GM19467 (cell line): ENCODE results near the gene NOS3.

Experiments
- ATAC-seq: cut with Tn5 transposase; IDR thresholded peaks from one replicate; pipeline ENCODE4 v1.9.1; 2021; ENCODE audit warnings: mild to moderate bottlenecking, moderate library complexity; ENCODE audit not compliant: unreplicated experiment

NOS3 gene

DNA sequence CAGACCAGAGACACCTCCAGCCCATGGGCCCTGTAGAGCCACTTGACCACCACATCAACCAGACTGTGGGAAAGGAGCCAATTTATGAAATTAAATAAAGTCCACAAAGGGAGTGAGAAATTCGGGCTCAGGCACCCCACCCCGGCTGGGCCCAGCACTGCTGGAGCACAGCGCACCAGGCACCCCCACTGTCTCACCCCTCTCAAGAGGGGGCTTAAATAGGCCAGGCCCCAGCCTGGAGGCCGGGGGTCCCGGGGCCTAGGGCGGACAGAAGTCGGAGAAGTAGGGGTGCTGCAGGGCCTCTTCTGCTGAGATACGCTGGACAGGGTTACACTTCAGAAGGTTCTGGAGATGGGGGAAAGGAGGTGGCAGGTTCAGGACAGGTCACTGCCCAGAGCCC lies 62.9 kb downstream of the NOS3 start:
- ATAC-seq: no peak

DNA sequence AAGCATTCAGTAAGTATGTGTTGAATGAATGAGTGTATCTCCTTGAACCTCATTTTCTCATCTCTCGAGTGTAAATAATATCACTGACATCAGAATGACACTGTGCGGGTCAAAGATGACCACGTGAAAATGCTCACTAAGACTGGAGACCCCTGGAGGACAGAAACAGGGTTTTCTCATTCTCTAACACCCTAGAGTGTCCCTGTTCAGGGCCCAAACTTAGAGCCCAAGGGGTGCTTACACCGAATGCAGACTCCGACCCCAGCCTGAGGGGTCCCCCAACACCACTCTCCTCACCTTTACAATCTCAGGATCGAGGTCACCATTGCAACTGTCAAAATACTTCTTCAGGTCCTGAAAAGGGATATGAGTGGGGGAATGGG lies 65.5 kb downstream of the NOS3 start:
- ATAC-seq: no peak

DNA sequence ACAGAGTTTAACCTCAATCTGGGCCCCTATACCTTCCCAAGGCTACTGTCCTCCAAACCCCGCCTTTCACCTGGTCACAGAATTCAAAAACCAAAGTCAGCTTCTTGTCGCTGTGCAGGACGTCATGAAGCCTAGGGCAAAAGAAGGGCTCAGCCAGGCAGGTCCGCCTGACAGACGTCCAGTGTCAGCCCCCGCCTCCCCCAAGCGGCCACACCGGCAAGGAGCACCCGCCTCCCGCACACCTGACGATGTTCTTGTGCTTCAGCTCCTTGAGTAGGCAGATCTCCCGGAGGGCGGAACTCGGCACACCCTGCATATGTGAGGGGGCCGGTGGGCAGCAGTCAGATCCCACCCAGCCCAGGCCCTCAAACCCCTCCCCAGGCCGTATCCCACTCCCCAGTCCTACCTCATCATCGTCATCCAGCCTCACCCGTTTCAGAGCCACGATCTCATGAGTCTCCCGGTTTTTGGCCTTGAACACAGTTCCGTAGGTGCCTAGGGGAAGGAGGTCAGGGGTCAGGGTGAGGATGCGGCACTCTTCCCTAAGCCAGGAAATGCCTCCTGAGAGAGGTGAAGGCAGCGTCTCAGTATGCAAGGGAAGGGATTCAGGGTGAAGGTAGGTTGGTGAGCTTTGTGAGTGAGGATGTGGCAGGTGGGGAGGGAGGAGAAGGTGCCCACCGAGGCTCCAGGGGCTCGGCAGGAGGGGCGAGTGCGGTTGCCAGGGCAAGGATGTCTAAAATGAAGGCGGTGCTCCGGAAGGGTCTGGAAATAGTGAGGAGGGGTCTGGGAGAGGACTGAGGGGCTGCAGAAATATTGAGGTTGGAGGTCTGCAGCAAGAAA lies 66.1 kb downstream of the NOS3 start:
- no peak for ATAC-seq

DNA sequence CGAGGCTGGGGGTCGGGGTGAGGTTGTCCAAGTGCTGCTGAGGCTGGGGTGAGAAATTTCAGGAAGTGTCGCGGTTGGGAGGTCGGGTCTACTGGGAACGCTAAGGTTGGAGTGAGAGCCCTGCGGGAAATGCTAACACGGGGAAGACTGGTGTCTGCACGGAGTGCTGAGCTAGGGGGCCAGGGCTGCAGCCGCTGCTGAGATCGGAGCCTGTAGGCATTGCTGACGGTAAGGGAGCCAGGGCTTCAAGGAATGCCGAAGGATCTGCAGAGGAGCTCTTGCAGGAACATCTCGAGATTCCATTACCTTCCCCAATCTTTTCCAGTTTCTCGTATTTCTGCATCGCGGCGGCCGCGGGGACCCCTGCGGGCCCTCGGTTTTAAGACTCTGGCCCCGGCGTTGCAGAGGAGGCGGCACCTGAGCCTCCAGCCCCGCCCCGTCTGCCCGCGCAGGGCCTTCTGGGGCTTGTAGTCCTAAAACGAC lies 66.7 kb downstream of the NOS3 start, which contains the start of gene CDK5:
Gene CDK5 (minus strand): TSS at position 392 of the 483 bp plus-strand sequence. CDS start 49 bp downstream, at position 343.
- peak; percentile 13 for ATAC-seq

DNA sequence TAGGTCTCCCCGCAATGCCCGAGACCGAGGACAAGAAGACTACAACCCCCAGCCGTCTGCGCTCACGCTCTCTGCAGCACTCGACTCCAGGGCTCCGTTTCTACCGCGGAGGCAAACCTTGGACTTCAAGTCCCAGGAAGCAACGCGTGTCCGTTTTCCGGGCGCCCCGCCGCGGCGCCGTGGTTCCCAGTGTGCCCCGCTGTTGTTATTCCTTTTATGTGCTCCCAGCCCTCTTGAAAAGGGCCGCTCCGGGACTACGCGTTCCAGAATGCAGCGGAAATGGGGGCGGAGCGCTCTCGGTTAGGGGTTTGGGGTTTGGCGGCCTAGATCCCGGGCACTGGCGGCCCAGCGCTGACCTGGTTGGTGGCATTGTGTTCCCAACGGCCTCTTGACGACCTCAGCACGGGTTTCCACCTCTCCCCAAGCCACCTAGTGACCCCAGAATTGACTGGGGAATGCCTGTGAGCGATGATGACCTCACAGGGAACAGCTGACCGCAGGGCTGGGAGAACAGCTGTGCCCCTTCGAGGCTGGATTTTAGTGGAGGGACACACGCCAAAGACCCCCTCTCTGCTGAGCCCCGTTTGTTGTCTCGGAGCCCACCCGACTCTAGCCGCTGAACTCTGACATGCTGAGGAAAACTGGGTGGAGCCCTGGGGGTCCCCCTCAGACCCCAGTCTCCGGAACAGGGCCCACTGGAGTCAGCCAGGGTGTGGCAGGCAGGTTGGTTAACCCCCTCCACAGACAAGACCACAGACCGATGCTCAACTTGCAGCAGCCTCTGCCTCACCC lies 67.4 kb downstream of the NOS3 start:
- ATAC-seq: peak; percentile 86

DNA sequence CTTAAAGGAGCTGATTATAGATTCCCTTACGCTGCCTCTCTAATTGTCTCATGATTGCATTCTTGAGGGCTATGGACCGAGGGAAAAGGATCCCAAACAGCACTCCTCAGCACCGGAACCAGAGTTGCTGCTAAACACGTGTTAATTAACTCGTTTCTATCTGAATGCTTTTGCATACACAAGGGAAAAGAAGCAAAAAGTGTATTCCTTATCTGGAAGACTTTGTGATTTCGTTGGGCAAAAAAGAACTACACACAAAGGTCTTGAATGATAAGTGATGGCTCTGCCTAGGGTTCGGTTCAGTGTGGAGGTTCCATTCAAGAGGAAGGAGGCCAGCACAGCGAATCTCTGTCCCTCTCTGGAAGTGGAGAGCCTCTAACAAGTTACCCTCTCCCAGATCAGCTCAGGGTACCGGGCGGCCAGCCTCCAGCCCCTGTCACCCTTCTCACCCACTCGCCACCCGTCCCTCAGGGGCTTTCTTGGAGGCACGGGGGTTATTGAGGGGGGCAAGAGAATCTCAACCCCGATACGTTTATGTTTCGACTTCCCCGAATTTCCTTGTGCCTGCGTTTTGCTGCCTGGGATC lies 68.1 kb downstream of the NOS3 start:
- no peak for ATAC-seq

DNA sequence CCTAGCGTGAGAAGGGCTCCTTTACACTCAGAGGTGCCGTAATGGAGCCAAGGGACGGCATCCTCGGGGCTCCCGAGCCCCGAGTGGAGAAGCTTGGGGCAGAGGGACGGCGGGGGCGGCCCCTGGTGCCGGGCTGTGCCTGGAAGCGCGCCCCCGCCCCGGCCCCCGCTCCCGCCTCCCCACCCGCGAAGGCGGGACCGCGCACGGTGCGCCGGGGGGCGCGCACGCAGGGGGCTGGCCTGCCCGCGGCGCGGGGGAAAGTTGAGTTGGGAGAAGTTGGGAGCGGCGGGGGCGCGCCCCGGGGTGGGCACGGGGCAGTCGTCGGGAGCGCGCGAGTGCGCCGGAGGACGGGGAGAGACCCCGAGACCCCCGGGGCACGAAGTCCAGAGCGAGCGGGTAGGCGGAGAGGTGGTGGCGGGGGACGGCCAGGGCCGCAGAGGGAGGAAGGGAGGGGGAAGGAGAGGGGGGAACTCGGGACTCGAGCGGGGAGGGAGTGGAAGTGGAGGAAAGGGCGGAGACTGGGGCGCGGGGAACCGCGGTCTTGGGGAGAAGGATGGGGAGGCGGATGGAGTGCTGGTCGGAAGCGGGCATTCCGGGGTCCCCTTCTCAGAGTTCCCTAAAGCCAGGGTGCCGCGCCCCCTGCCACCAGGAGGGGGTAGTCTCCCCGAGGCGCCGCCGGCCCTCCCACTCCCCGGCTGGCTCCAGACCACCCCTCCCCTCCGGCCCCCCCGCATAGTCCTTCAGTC lies 68.7 kb downstream of the NOS3 start, which contains the start of gene SLC4A2:
Gene SLC4A2 (plus strand): TSS at position 223 of the 746 bp plus-strand sequence. CDS start 2,399 bp downstream, outside the sequence.
- peak; percentile 24 for ATAC-seq

DNA sequence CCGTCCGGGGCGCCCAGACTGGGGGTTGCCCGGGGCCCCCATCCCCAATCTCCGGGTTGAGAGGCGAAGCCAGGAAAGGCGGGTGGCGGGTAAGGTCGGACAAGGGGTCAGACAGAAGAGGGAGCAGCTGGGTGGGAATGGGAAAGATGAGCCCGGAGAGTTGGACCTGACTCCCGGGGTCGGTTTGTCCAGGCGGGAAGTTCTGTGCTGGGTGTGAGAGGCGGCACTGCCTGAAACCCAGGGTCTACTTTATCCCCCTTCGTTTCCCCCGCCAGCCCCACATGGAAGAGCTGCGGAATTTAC lies 69.2 kb downstream of the NOS3 start:
- no peak for ATAC-seq

DNA sequence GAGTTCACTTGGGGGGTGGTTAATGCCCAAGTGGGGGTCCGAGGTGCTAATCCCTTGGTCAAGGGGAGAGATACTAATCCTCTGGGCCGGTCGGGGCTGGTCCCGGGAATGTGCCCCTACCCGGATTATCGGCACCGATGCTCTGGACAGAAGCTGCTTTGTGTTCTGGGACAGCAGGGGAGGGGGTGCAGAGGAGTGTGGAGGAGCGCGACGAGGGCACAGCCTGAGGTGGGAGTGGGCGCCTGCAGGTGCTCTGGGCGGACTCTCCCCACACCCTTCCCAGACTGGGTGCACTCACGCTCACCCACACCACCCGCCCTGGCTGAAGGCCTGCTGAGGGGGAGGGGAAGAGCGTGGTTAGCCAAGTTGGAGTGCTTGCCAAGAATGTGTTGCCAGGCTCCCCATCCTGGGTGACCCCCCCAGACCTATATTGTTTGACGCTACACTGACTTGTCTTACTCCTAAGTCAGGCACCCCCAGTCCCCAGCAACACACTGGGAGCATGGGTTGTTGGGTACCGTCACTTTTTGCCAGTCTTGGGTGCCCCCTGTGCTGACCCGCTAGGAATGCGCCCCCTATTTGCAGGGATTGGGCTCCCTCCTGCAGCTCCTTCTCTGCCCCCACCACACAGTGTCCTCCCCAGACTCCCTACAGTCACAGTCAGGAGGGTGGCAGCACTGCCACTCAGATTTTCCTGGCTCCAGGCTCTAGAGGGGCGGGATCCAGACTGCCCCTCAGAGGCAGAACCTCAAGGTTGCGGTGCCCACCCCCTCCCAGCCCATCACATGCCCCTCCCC lies 69.8 kb downstream of the NOS3 start:
- no peak for ATAC-seq

DNA sequence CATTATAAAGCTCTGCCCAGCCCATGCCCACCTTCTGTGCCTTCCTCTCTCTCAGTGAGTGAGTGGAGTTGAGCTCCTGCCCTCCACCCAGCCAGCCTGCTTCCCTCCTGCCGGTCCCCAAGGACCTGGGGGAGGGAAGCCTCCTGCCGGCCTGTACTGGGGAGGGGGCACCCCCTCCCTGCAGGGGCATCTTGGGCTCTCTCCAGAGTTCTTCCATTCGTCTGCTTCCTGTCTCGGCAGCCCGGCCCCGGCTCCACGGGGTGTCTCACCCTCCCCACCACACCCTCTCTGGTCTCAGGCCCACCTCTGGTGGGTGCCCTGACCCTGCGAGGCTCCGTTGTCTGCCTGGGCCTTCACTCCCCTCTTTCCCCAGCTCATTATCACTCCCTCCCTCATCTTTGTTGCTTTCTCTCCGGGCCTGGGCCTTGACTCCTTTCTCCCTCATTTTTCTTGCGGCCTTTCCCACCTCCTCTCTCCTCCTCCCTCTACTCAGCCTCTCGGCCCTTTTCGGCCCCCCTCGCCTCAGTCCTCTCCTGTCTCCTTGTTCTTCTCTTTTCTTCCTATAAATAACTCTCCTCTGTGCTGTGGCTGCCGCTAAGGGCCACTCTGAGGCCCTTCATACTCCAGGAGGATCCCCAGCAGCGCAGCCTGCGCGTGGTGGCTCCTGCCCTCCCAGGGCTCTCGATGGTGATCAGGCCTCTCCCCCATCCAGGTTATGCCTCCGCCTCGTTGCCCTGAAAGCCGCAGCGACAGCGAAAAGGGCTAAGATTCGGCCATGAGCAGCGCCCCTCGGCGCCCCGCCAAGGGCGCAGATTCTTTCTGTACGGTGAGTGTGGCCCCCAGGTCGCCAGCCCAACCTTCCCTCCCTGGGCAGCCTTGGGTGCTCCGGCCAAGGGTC lies 70.6 kb downstream of the NOS3 start:
- no peak for ATAC-seq

DNA sequence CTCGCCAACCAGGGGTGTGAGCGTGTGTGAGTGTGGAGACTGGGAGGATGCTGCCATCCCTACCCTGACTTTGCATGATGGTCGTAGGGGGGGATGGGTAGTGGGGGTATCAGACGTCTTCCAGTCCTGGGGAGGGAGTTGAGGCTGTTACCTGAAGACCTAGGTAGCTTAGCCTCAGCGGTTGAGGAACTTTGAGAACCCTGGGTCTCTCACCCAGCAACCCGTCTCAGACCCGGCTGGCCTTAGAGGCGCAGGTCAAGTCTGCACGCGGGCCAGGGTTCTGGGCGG lies 71.2 kb downstream of the NOS3 start:
- ATAC-seq: no peak

DNA sequence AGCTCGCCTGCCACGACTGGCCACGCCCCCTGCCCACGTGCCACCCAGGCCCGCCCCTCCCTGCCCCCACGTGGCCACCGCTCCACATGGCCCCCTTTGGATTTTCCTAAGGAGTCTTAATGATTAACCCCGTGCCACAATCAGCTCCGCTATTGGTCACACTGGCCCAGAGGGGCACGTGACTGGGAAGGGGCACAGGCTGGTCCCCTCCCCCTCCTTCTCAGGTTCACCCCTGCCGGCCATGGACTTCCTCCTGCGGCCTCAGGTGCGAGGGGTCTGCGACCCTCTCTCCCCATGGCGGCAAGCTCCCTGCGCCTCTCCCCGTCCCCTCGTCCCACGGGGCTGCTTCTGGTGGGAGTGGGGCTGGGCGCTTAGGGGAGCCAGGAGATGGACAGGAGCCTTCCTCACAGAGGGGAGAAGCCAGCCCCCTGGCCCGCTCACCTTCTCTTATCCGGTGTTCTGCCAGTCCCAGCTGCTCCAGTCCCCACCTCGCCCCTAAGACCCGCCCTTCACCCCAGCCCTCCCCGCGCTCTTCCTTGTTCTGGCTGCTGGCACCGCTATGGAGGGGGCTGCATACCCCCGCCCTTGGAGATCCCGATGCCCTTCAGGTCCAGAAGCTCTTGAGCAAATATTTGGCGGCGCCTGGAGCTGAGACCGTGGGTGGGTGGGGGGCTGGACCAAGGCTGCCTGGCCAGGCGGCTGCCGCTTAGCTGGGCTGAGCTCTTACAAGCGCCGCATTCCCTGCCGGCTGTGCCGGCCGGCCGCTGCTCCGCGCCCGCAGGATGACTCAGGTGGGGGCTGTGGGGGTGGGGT lies 71.8 kb downstream of the NOS3 start:
- ATAC-seq: no peak

DNA sequence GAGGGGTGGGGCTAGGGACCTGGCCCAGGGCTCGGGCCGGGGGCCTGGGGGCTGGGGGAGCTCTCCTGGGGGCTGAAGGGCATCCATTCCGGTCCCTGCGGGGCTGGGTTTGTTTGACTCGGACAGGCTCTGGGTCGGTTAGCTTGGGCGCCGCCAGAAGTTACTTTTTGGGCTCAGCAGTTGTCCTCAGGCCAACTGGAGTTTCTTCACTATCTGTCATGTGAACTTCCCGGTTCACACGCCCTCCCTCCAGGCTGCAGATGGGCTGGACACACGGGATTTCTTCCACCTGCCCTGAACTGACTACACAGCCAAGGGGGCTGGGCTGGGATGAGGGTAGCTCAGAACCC lies 72.4 kb downstream of the NOS3 start:
- no peak for ATAC-seq
